BJ (cell line): Measurements from ENCODE around the gene PPP1R1B. TPM values are rescaled to one million over a fixed set of nuclear protein-coding genes. Genes with fewer than 3 reads are reported as not detected.

ENCODE experiments used
- CTCF ChIA-PET: fragments of 350-600 bp; formaldehyde crosslinking; extraction: SDS; loops from one replicate; lab custom pipeline; 2021; ENCODE audit warnings: antibody characterized with exemption, inconsistent platforms; lab: Yijun Ruan, JAX
- POLR2A ChIA-PET: fragments of 300-600 bp; sonication (Branson Sonifier 250); formaldehyde crosslinking; extraction: SDS; loops from one replicate; lab custom pipeline; 2021; ENCODE audit warnings: antibody characterized with exemption; lab: Charles Lee
- DNase-seq: peaks from one replicate; pipeline ENCODE4 v3.0.0-alpha.2; 2011; ENCODE audit warnings: low read depth
- H3K27me3 ChIP-seq: 2 replicates; pipeline ENCODE4 v1.6.0; 2011; ENCODE audit warnings: low read length; ENCODE audit not compliant: control insufficient read depth, insufficient read depth
- H3K36me3 ChIP-seq: 2 replicates; pipeline ENCODE4 v1.5.1; 2011; ENCODE audit warnings: low read length; ENCODE audit not compliant: control insufficient read depth, insufficient read depth
- H3K4me3 ChIP-seq: 2 replicates; pipeline ENCODE4 v1.5.1; 2011; ENCODE audit warnings: low read depth, mild to moderate bottlenecking, control low read depth, low read length
- polyA plus RNA-seq: library from polyadenylated mRNA; depleted of rRNA; stranded (reverse); fragments of >200 nt; gene quantifications from 2 replicates; pipeline ENCODE4 v1.2.3, GENCODE V29; 2011
- TF ChIP-seq, protein P1 (sequence below): IDR thresholded peaks from 2 replicates; pipeline ENCODE4 v1.5.1; 2011; ENCODE audit warnings: low read depth, mild to moderate bottlenecking, control low read depth, inconsistent platforms, low read length, moderate library complexity; ENCODE audit not compliant: insufficient read depth

The PPP1R1B gene
- polyA plus RNA-seq, 1 experiment: not detected

DNA sequence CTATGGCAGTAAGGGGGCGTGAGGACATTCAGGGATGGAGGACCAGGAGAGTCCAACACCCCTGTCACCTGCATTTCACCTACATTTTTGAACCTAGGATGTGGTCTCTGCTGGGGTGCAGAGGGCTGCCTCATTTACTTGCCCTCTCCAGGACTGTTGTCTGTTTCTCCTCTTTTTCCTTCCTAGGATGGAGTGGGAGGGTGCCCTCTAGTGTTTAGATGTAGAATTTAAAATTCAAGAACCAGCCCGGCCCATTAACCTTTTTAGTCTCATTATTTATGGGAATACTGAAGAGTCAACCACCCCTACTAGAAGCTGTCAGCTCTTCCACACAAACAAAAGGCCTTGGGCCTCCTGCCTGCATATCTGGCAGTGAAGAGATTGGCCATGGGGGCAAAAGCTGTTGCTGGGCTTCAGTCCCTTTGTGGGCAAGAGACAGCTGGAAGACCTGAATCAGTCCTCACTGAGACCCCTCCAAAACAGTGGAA, 7.7 kb downstream of the PPP1R1B start:
- POLR2A ChIA-PET: no interaction called here
- H3K36me3 ChIP-seq: no peaks in the 10 kb centered on the region
- DNase-seq: no peak
- CTCF ChIA-PET: interaction anchor here (0.7 to 7.9 kb wide), 15 partner anchors 9 to 956 kb away, joined by 3 to 157 read pairs (median 4); partner anchors contain the start of genes PGAP3 and PNMT
- H3K4me3 ChIP-seq: no peak overlapping the region
- H3K27me3 ChIP-seq: peaks cover 19% of the 10 kb centered on the region
- TF ChIP-seq, protein P1, sequence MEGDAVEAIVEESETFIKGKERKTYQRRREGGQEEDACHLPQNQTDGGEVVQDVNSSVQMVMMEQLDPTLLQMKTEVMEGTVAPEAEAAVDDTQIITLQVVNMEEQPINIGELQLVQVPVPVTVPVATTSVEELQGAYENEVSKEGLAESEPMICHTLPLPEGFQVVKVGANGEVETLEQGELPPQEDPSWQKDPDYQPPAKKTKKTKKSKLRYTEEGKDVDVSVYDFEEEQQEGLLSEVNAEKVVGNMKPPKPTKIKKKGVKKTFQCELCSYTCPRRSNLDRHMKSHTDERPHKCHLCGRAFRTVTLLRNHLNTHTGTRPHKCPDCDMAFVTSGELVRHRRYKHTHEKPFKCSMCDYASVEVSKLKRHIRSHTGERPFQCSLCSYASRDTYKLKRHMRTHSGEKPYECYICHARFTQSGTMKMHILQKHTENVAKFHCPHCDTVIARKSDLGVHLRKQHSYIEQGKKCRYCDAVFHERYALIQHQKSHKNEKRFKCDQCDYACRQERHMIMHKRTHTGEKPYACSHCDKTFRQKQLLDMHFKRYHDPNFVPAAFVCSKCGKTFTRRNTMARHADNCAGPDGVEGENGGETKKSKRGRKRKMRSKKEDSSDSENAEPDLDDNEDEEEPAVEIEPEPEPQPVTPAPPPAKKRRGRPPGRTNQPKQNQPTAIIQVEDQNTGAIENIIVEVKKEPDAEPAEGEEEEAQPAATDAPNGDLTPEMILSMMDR: peak; percentile 74

DNA sequence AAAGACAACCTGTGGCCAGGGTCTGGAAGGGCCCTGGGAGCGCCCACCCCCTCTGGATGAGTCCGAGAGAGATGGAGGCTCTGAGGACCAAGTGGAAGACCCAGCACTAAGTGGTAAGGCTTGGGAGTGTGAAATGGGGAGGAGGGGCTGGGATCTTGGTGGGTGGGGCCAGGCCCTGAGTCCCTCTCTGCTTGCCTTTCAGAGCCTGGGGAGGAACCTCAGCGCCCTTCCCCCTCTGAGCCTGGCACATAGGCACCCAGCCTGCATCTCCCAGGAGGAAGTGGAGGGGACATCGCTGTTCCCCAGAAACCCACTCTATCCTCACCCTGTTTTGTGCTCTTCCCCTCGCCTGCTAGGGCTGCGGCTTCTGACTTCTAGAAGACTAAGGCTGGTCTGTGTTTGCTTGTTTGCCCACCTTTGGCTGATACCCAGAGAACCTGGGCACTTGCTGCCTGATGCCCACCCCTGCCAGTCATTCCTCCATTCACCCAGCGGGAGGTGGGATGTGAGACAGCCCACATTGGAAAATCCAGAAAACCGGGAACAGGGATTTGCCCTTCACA, 8.9 kb downstream of the PPP1R1B start:
- ChIA-PET POLR2A (no interaction called here), CTCF (interaction anchor here (0.6 to 13.1 kb wide), 11 partner anchors 8 to 94 kb away, joined by 3 to 157 read pairs (median 8); partner anchors contain the start of gene PNMT)
- Histone ChIP-seq H3K27me3 (peaks cover 15% of the 10 kb centered on the region), H3K4me3 (no peak overlapping the region), H3K36me3 (no peaks in the 10 kb centered on the region)
- DNase-seq: no peak
- TF ChIP-seq, protein P1: no peak

DNA sequence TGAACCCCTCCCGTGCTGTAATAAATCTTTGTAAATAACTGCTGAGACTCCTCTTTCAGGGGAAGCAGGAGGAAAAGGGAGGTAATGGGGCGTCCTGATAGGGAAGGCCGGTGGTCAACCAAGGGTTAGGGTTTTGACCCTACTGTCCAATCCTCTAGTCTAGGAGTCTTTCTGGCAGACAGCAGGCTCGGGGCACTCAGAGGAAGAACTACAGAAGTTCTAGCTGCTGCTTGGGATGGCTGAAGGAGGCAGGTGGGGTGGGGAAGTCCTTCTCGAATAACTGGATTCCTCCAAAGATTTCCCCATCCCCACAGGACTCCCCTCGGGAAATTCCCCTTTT, 9.8 kb downstream of the PPP1R1B start:
- ChIA-PET POLR2A (interaction anchor here (0.6 kb wide), 1 partner anchor 75 kb away, joined by 3 read pairs; no protein-coding TSS in a partner anchor), CTCF (interaction anchor here (13.1 kb wide), 1 partner anchor 15 kb away, joined by 107 read pairs; no protein-coding TSS in a partner anchor)
- no peak for DNase-seq
- Histone ChIP-seq H3K36me3 (no peaks in the 10 kb centered on the region), H3K27me3 (peaks cover 11% of the 10 kb centered on the region), H3K4me3 (peak overlapping the region; percentile 84)
- TF ChIP-seq, protein P1: no peak

DNA sequence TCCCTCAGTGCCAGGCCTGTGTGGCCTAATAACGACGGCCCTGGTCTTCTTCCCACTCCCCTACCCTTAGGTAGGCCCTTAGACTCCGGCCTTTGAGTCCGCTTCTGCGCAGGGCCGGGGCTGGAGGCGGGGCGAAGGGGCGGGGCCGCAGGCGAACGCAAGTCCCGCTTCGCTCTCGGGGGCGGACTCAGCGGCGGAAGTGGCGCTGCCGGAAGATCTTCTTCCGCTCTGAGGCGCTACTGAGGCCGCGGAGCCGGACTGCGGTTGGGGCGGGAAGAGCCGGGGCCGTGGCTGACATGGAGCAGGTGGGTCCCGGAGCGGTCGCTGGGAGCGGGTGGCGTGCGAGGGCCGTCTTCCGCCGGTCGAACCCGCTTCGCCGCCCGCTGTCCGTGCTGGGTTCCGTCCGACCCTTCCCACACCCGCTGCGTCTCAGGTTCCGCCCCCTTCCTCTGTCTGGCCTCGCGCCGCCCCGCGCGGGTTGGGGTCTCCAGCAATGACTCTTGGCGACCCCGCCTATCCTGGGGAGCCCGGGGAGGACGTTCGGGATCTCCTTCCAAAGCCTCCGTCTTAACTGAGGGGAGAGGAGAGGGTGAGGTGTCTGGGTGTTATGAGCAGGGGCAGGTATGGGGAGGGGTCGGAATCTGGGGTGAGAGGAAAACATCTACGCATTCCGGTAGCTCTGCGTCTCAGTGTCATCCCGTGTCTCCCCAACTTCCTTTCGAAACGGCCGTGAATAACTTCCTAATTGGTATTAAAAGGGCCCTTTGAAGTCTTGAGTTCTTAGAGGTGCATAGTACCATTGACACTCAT, 10.4 kb downstream of the PPP1R1B start, which contains the start of gene STARD3:
STARD3 (plus strand) TSS at position 218 of the 810 bp plus-strand sequence. CDS start 16,388 bp downstream, outside the sequence.
- ChIA-PET POLR2A (interaction anchor here (0.6 kb wide), 1 partner anchor 74 kb away, joined by 3 read pairs; no protein-coding TSS in a partner anchor), CTCF (interaction anchor here (0.9 to 13.1 kb wide), 3 partner anchors 15 to 31 kb away, joined by 3 to 107 read pairs (median 59); partner anchors contain the start of gene PNMT)
- TF ChIP-seq, protein P1: peak; percentile 38
- no peak for DNase-seq
- Histone ChIP-seq H3K4me3 (peak within 1 kb of the TSS; percentile 84), H3K27me3 (peaks cover 6% of the 10 kb centered on the region), H3K36me3 (no peaks in the 10 kb centered on the region)

DNA sequence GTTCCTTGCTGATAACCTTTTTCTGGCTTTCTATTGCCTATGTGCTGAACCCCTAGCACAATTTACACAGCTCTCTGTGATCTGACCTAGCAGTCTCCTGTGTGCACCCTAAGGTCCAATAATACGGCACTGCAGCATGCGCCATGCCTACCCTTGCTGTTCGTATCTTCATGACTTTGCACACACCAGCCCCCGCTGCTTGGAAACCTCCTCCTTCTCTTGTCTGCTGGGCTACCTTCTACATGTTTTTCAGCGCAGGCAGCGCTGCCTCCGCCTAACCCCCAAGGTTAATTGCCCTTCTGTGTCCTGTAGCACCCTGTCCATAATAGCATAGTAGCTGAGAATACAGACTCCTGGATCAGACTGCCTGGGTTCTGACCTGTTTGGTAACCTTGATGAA, 11.6 kb downstream of the PPP1R1B start:
- Histone ChIP-seq H3K4me3 (no peak overlapping the region), H3K36me3 (no peaks in the 10 kb centered on the region), H3K27me3 (no peaks in the 10 kb centered on the region)
- ChIA-PET POLR2A (no interaction called here), CTCF (interaction anchor here (0.9 to 13.1 kb wide), 4 partner anchors 15 to 34 kb away, joined by 3 to 107 read pairs (median 31); partner anchors contain the start of gene PNMT)
- TF ChIP-seq, protein P1: no peak
- DNase-seq: no peak
